SIG-M5 (cell line): ENCODE measurements around the gene DLG1.

ENCODE experiments used
- DNase-seq: peaks from one replicate; lab custom pipeline; 2025; lab: John Stamatoyannopoulos, UW

DLG1 gene

GRCh38 chr3:197317250-197317963 is 19.0 kb upstream of the DLG1 start:
- no peak for DNase-seq

- no peak for DNase-seq
Observed at GRCh38 chr3:197312431-197312830, 14.0 kb upstream of the DLG1 start.

DNA sequence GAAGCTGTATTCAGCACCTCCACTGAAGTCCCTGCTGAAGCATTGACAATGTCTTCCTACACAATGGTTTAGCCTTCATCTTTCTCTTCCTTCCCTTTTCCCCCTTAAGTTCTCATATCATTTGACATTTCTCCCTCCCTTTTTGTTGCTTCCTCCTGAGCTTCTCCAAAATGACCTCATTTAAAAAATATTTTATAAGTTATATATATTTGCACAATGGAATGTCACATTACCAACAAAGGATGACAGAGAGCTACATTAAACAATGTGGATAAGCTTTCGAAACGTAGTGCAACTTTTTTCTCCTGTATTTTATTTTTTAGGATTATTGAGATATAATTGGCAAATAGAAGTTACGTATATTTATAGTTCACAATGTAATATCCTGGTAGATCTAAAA is 13.2 kb upstream of the DLG1 start:
- DNase-seq: no peak

DNA sequence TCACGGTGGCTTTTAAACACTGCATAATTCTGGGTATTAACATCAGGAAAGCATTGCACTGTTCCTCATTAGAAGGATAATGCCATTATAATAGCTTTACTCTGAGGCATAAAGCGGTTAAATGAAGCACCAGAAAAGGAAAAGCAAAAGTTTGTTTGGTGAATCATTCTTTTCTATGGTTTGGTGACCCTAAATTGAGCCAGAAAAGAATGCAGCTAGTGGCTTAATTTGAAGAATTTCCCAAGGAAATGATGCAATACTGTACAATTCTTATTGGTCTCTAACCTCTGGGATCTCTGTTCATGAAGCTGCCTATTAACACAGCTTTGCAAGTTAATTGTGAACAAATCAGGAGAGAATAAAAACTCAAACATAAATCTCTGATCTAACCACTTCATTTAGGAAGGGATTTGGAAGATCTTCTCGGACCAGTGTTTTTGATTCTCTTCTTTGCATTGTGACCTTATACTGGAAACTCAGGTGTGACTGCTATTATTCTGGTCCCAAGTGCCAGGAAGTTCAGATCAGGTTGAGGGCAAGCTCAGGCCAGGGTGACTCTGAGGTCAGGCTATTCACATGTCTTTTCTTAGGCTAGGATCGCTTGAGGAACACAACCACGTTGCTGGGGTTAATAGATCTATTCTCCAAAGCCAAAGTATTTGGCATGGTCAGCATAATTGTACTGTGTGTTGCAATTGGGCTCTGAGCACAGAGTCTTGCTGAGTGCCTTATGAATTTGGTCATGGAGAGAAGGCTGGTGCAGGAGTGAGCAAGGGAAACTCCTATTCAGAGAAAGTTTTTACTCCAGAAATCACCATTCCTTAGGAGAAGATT is 11.3 kb upstream of the DLG1 start:
- DNase-seq: no peak

GRCh38 chr3:197308591-197308990 is 10.2 kb upstream of the DLG1 start:
- DNase-seq: no peak

DNA sequence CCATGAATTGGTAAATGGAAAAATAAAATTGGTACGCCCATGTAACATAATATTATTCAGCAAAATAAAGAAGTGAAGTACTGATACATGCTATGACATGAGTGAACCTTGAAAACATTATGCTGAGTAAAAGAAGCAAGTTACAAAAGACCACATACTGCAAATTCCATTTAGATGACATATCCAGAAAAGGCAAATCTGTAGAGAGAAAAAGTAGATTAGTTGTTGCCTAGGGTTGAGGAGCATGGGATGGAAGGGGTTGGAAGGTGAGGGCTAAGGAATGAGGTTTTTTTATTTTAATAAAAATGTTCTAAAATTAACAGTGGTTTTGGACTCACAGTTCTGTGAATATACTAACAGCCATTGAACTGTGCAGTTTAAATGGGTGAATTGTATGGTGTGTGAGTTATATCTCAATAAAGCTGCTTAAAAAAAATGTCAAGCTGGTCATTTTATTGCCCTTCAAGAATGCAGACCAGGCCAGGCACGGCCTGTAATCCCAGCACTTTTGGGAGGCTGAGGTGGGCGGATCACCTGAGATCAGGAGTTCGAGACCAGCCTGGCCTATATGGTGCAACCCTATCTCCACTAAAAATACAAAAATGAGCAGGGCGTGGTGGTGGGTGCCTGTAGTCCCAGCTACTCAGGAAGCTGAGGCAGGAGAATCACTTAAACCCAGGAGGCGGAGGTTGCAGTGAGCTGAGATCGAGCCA is 8.1 kb upstream of the DLG1 start:
- no peak for DNase-seq

- no peak for DNase-seq
Observed at GRCh38 chr3:197305854-197306253, 7.4 kb upstream of the DLG1 start.

GRCh38 chr3:197303452-197303851 is 5.0 kb upstream of the DLG1 start:
- DNase-seq: no peak

GRCh38 chr3:197302696-197303341 is 4.4 kb upstream of the DLG1 start:
- DNase-seq: no peak

GRCh38 chr3:197302033-197302432 is 3.6 kb upstream of the DLG1 start:
- DNase-seq: no peak

DNA sequence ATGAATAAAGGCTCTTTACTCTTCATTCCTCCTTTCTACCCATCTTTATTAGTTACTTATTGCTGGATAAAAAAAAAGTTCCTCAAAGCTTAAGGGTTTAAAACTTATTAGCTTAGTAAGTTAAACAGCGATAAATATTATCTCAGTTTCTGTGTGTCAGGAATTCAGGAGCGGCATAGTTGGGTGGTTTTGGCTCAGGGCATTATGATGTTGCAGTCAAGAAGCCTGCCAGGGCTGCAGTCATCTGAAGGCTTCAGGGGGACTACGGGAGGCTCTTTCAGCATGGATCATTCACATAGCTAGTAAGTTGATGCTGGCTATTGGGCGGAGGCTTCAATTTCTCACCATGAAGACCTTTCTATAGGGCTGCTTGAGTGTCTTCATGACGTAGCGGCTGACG is 1.9 kb upstream of the DLG1 start:
- DNase-seq: no peak

GRCh38 chr3:197298945-197299854 is 788 bp upstream of the DLG1 start:
- no peak for DNase-seq

GRCh38 chr3:197297476-197298340 is 704 bp downstream of the DLG1 start:
- DNase-seq: no peak

GRCh38 chr3:197297002-197297401 is 1.4 kb downstream of the DLG1 start:
- DNase-seq: no peak

DNA sequence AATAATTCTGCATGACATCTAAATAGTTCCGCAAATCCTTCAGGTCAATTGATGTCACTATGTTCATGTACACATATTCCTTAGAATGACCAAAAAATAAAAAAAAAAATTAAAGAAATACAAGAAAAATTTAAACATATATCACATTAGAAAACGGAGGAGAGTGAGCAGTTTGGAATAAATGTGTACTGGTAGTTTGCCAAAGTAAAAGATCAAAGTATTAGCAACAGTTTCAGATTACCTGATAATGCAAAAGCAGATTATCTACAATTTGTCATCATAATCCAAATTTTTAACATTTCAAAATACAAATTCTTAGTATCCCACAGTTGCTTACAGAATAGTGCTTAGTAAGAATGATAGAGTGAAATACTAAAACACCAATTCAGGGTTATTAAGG is 1.9 kb downstream of the DLG1 start:
- no peak for DNase-seq

GRCh38 chr3:197295871-197296270 is 2.5 kb downstream of the DLG1 start:
- DNase-seq: no peak

GRCh38 chr3:197293605-197294237 is 4.7 kb downstream of the DLG1 start:
- no peak for DNase-seq

GRCh38 chr3:197292648-197293047 is 5.8 kb downstream of the DLG1 start:
- no peak for DNase-seq

DNA sequence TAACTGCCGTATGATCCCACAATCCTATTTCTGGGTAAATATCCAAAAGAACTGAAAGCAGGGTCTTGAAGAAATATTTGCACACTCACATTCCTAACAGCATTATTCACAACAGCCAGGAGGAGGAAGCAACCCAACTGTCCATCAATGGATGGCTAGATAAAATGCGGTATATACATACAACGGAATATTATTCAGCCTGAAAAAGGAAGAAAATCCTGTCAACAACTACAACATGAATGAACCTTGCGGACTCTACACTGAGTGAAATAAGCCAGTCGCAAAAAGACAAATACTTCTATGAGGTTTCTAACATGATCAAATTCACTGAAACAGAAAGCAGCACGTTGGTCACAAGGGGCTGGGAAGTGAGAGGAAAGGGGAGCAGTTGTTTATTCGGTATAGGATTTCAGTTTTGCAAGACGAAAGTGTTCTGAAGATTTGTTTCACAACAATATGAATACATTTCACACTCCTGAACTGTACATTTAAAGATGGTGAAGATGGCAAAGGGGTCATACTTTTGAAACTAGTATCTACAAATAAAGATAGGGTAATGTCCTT is 6.2 kb downstream of the DLG1 start:
- no peak for DNase-seq

DNA sequence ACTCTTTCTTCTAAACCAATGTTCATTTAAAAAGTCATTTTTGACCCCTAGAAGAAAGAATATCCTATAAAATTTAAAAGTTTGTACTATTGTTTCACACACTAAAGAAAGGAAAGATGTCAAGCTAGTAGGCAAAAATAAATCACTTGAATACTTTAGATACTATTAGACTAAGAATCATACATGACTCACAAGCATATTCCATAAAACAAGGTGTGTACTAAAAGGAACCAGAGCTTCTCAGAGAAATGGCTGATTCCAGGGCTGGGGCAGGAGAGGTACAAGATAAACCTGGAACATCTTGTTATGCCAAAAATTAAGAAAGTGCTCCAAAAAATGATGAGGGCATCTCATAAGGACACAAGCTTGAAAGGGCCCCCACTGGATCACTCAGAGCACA is 8.7 kb downstream of the DLG1 start:
- DNase-seq: no peak
